K562 (cell line): ENCODE data around the gene RHOF. TPM values are rescaled to one million over a fixed set of nuclear protein-coding genes. Genes with fewer than 3 reads are reported as not detected.

Experiments used
- BDP1 ChIP-seq: IDR thresholded peaks from 3 replicates; pipeline ENCODE4 v1.6.1; 2011; ENCODE audit not compliant: insufficient read length, insufficient read depth
- BRCA1 ChIP-seq, 2 experiments: fragments of 450-650 bp in 1 of 2; sonication (generic) in 1 of 2; formaldehyde crosslinking in 1 of 2; IDR thresholded peaks; 2 replicates each; pipeline versions ENCODE4 v1.5.0 to v1.6.1; 2017 to 2020; ENCODE audit warnings: mild to moderate bottlenecking in 1 of 2, missing genetic modification reagents in 1 of 2
- CC2D1A ChIP-seq: fragments of 450-650 bp; IDR thresholded peaks from 2 replicates; pipeline ENCODE4 v1.6.1; 2017; ENCODE audit warnings: mild to moderate bottlenecking
- CXXC5 ChIP-seq: fragments of 250-450 bp; sonication (Bioruptor Pico); IDR thresholded peaks from 2 replicates; pipeline ENCODE4 v1.8.0; 2022; ENCODE audit warnings: inconsistent platforms, mild to moderate bottlenecking, moderate library complexity
- DDX20 ChIP-seq: fragments of 450-650 bp; IDR thresholded peaks from 2 replicates; pipeline ENCODE4 v1.6.1; 2016; ENCODE audit warnings: missing genetic modification characterization, low read depth, mild to moderate bottlenecking, missing compliant biosample characterization, moderate library complexity
- EP300 ChIP-seq: IDR thresholded peaks from 2 replicates; pipeline ENCODE4 v1.6.1; 2012; ENCODE audit warnings: low read length, improper control_type of control experiment
- ETS2 ChIP-seq: IDR thresholded peaks from 2 replicates; pipeline ENCODE4 v1.6.1; 2016; ENCODE audit warnings: borderline replicate concordance, missing genetic modification characterization, mild to moderate bottlenecking, moderate library complexity, missing compliant biosample characterization; ENCODE audit not compliant: poor library complexity, severe bottlenecking
- GATAD2A ChIP-seq: fragments of 450-650 bp; IDR thresholded peaks from 2 replicates; pipeline ENCODE4 v1.6.1; 2017
- MAZ ChIP-seq, 2 experiments: fragments of 450-650 bp in 1 of 2; sonication (generic) in 1 of 2; formaldehyde crosslinking; IDR thresholded peaks in 1 of 2; conservative IDR thresholded peaks in 1 of 2; 2 replicates each; pipeline versions ENCODE4 v1.4.0 to v1.5.0; 2020; ENCODE audit warnings: mild to moderate bottlenecking in 1 of 2, missing genetic modification reagents in 1 of 2
- NEUROD1 ChIP-seq: fragments of 150-350 bp; IDR thresholded peaks from 2 replicates; pipeline ENCODE4 v1.6.1; 2014; ENCODE audit warnings: borderline replicate concordance, low read length, low read depth; ENCODE audit not compliant: partially characterized antibody
- RCOR1 ChIP-seq, 2 experiments: IDR thresholded peaks; 2 replicates each; pipeline ENCODE4 v1.6.1; 2012; ENCODE audit warnings: low read depth in 2 of 2, low read length in 2 of 2, borderline replicate concordance in 1 of 2, improper control_type of control experiment in 1 of 2
- SMAD4 ChIP-seq: fragments of 250-450 bp; sonication (Bioruptor Pico); conservative IDR thresholded peaks from 2 replicates; pipeline ENCODE4 v1.8.0; 2021; ENCODE audit warnings: inconsistent platforms, mild to moderate bottlenecking, moderate library complexity
- UBTF ChIP-seq, 2 experiments: IDR thresholded peaks; 2 replicates each; pipeline ENCODE4 v1.6.1; 2012; ENCODE audit warnings: improper control_type of control experiment in 2 of 2, low read depth in 2 of 2, low read length in 2 of 2, borderline replicate concordance in 1 of 2
- USF1 ChIP-seq: sonication (generic); formaldehyde crosslinking; IDR thresholded peaks from 2 replicates; pipeline ENCODE4 v1.9.0; 2022; ENCODE audit warnings: mild to moderate bottlenecking, missing genetic modification reagents
- ZBTB2 ChIP-seq: fragments of 450-650 bp; IDR thresholded peaks from 2 replicates; pipeline ENCODE4 v1.6.1; 2016; ENCODE audit warnings: antibody characterized with exemption
- ZBTB26 ChIP-seq: fragments of 450-650 bp; formaldehyde crosslinking; IDR thresholded peaks from 2 replicates; pipeline ENCODE4 v1.4.0; 2022; ENCODE audit warnings: missing genetic modification characterization
- ZBTB8A ChIP-seq: fragments of 450-650 bp; IDR thresholded peaks from 2 replicates; pipeline ENCODE4 v1.6.1; 2018; ENCODE audit warnings: mild to moderate bottlenecking, moderate library complexity; ENCODE audit not compliant: partially characterized antibody
- ZNF184 ChIP-seq: sonication (generic); formaldehyde crosslinking; IDR thresholded peaks from 2 replicates; pipeline ENCODE4 v1.5.0; 2020; ENCODE audit warnings: missing genetic modification reagents
- polyA plus RNA-seq, 8 experiments: library from polyadenylated mRNA; depleted of rRNA in 4 of 8; stranded (reverse) in 5 of 8; unstranded in 3 of 8; fragments of >200 nt; fragmentation: Nextera tagmentation in 2 of 8; fragmentation: Illumina TruSeq in 1 of 8; extraction: Ambion mirVana in 2 of 8; extraction: Trizol in 1 of 8; gene quantifications; 2 replicates each; pipeline versions ENCODE4 v1.2.1 to v1.2.3, GENCODE V29; 2011 to 2014; ENCODE audit warnings: inconsistent platforms in 1 of 8, missing spikeins in 1 of 8
- total RNA-seq, 7 experiments: library from RNA; depleted of rRNA in 6 of 7; stranded (reverse); fragments of >200 nt in 6 of 7; fragmentation: Illumina TruSeq in 2 of 7; extraction: Trizol in 2 of 7; gene quantifications; 2 replicates each; pipeline versions ENCODE4 v1.2.1 to v1.2.3, GENCODE V29; 2011 to 2021; ENCODE audit warnings: low replicate concordance in 1 of 7

RHOF gene
- total and polyA plus RNA-seq, 9 of the 15 experiments (the other 6 are each of a cell fraction or from before 2014, with no cell fraction given): 0.13 to 10.1 (median 4.0) TPM

GRCh38 chr12:121776190-121777098 lies 17.0 kb downstream of the RHOF start (continued):
- TF ChIP-seq BRCA1 (IDR thresholded peaks at IDR 0.05): no peak
- TF ChIP-seq BRCA1 (CRISPR knock-in tag; IDR thresholded peaks at IDR 0.05): no peak
- 0 out of 2 replicates have a peak, but pooled peaks have one; percentile 56 for TF ChIP-seq GATAD2A
- peak; percentile 28; the same call in 1 of the 2 replicates for TF ChIP-seq CXXC5 (CRISPR knock-in tag)
- TF ChIP-seq ZBTB8A: no peak
- peak; percentile 56; the same call in 1 of the 2 replicates for TF ChIP-seq CC2D1A
- no peak for TF ChIP-seq ZNF184 (CRISPR knock-in tag)
- TF ChIP-seq USF1 (CRISPR knock-in tag): peak; percentile 36; the same call in 1 of the 2 replicates
- no peak for TF ChIP-seq NEUROD1
- TF ChIP-seq ZBTB26 (CRISPR knock-in tag): no peak
- TF ChIP-seq MAZ (CRISPR knock-in tag; conservative IDR thresholded peaks at IDR 0.05 in 1 of 2, IDR thresholded peaks at IDR 0.05 in 1 of 2): peak; percentile 47 to 55
- TF ChIP-seq UBTF (IDR thresholded peaks at IDR 0.05; ENCODE audit: borderline replicate concordance in 1 of 2, low read depth in 2 of 2, low read length in 2 of 2): no peak
- TF ChIP-seq RCOR1 (IDR thresholded peaks at IDR 0.05; ENCODE audit: borderline replicate concordance in 1 of 2, low read depth in 2 of 2, low read length in 2 of 2): peak in 1 of 2 experiments; percentile 39; a peak in 1 of 4 replicates
- TF ChIP-seq BDP1: no peak
- no peak for TF ChIP-seq ETS2 (tag)
- TF ChIP-seq ZBTB2: 0 out of 2 replicates have a peak, but pooled peaks have one; percentile 17
- TF ChIP-seq EP300: no peak
- no peak for TF ChIP-seq DDX20
- TF ChIP-seq SMAD4 (CRISPR knock-in tag): no peak
